ENCODE data around the gene HDGF. TPM values are rescaled to one million over a fixed set of nuclear protein-coding genes. Genes with fewer than 3 reads are reported as not detected.

HDGF gene
- total and polyA plus RNA-seq, 2 donors (not counting 3 experiments of a cell fraction or from before 2014, with no cell fraction given): 95.1 to 298 TPM

- dilution Hi-C loops (cut with MboI; ENCODE audit: extremely low pct_ligation_motif_present, low sequenced_read_pairs): no loop called here
- DNase-seq (ENCODE audit: low read depth, low spot score) (no peak), FAIRE-seq (no peak)
- H3K9me3 ChIP-seq (replicated peaks; ENCODE audit: control insufficient read depth, insufficient read depth, low read length): no peaks in the 10 kb centered on the region
- H3K79me2 ChIP-seq (ENCODE audit: control insufficient read depth, insufficient read depth, low read length): no peaks in the 10 kb centered on the region
- no peak for TF ChIP-seq CTCF (IDR thresholded peaks at IDR 0.05; ENCODE audit: extremely low read depth in 1 of 2, insufficient read depth in 1 of 2, low read depth in 1 of 2, low read length in 2 of 2)
- TF ChIP-seq JUN (IDR thresholded peaks at IDR 0.05; ENCODE audit: borderline replicate concordance, insufficient read depth, insufficient read length, low read depth): no peak
- TF ChIP-seq FOS (IDR thresholded peaks at IDR 0.05; ENCODE audit: borderline replicate concordance, insufficient read depth, low read length): no peak
- no peak for TF ChIP-seq POLR2A (IDR thresholded peaks at IDR 0.05; ENCODE audit: low read depth, low read length)
- H2AFZ ChIP-seq (ENCODE audit: low read depth, low read length): peak overlapping the region; percentile 52
- BruUV-seq (replicated peaks): no TSS peak
- no peak overlapping the region for H3K4me2 ChIP-seq (ENCODE audit: insufficient read depth, low read length)
- intact Hi-C loops (cut with micrococcal nuclease): loop anchor here (1.0 kb wide), 3 partner anchors 18 to 80 kb away; no protein-coding TSS in a partner anchor
- no peaks in the 10 kb centered on the region for H3K9me1 ChIP-seq (replicated peaks; ENCODE audit: control insufficient read depth, extremely low read depth, insufficient read depth, low read length)
- no peaks in the 10 kb centered on the region for H4K20me1 ChIP-seq (replicated peaks; ENCODE audit: control insufficient read depth, extremely low read depth, insufficient read depth, low read length)
- H3K4me3 ChIP-seq (replicated peaks in 1 of 3; ENCODE audit: insufficient read depth in 1 of 3, low read depth in 1 of 3, low read length in 3 of 3): no peak overlapping the region
- no peak overlapping the region for H3K27ac ChIP-seq (ENCODE audit: insufficient read depth, low read depth, low read length)
- H3K4me1 ChIP-seq (ENCODE audit: control insufficient read depth, extremely low read depth, insufficient read depth, low read length): peaks cover 19% of the 10 kb centered on the region
- H3K27me3 ChIP-seq (ENCODE audit: control insufficient read depth in 2 of 2, insufficient read depth in 2 of 2, low read length in 2 of 2): peaks cover 0 to 3% of the 10 kb centered on the region in 2 experiments
- POLR2A ChIA-PET: interaction anchor here (0.6 kb wide), 1 partner anchor 154 kb away, joined by 3 read pairs; the partner anchor contains the start of gene NTRK1
- no peak overlapping the region for H3K9ac ChIP-seq (replicated peaks; ENCODE audit: extremely low read depth, insufficient read depth, low read length)
- CTCF ChIA-PET: interaction anchor here (0.7 to 15.5 kb wide), 11 partner anchors 9 to 226 kb away, joined by 3 to 453 read pairs (median 11); partner anchors contain the start of genes INSRR and NTRK1
- H3K36me3 ChIP-seq (ENCODE audit: control insufficient read depth in 2 of 2, extremely low read depth in 1 of 2, insufficient read depth in 2 of 2, low read length in 2 of 2): no peaks in the 10 kb centered on the region
These were observed 44.6 kb downstream of the HDGF start for GRCh38 chr1:156706657-156707416.

Data from endothelial cell of umbilical vein (primary cell).